ENCODE measurements around the gene PADI3.

PADI3 gene

GRCh38 chr1:17207966-17208418 lies 40.9 kb upstream of the PADI3 start:
- Histone ChIP-seq H3K27me3 (ENCODE audit: insufficient read depth, low read length) (no peaks in the 10 kb centered on the region), H3K4me3 (ENCODE audit: low read depth, low read length) (no peak overlapping the region), H3K27ac (ENCODE audit: low read depth, low read length) (no peak overlapping the region), H3K4me1 (ENCODE audit: control insufficient read depth, insufficient read depth, low read length, unreplicated experiment) (peaks cover 23% of the 10 kb centered on the region), H2AFZ (ENCODE audit: low read length, unreplicated experiment) (no peak overlapping the region), H3K79me2 (ENCODE audit: control insufficient read depth, insufficient read depth, low read length, unreplicated experiment) (no peaks in the 10 kb centered on the region), H3K36me3 (ENCODE audit: insufficient read depth, low read length) (no peaks in the 10 kb centered on the region)

GRCh38 chr1:17208546-17208945 lies 40.4 kb upstream of the PADI3 start:
- Histone ChIP-seq H3K4me1 (ENCODE audit: control insufficient read depth, insufficient read depth, low read length, unreplicated experiment) (peaks cover 27% of the 10 kb centered on the region), H3K79me2 (ENCODE audit: control insufficient read depth, insufficient read depth, low read length, unreplicated experiment) (no peaks in the 10 kb centered on the region), H3K27ac (ENCODE audit: low read depth, low read length) (no peak overlapping the region), H3K27me3 (ENCODE audit: insufficient read depth, low read length) (no peaks in the 10 kb centered on the region), H2AFZ (ENCODE audit: low read length, unreplicated experiment) (no peak overlapping the region), H3K4me3 (ENCODE audit: low read depth, low read length) (no peak overlapping the region), H3K36me3 (ENCODE audit: insufficient read depth, low read length) (no peaks in the 10 kb centered on the region)

GRCh38 chr1:17209430-17209829 lies 39.5 kb upstream of the PADI3 start:
- no peak overlapping the region for H3K4me3 ChIP-seq (ENCODE audit: low read depth, low read length)
- no peaks in the 10 kb centered on the region for H3K79me2 ChIP-seq (ENCODE audit: control insufficient read depth, insufficient read depth, low read length, unreplicated experiment)
- no peaks in the 10 kb centered on the region for H3K27me3 ChIP-seq (ENCODE audit: insufficient read depth, low read length)
- H3K4me1 ChIP-seq (ENCODE audit: control insufficient read depth, insufficient read depth, low read length, unreplicated experiment): peaks cover 27% of the 10 kb centered on the region
- H3K27ac ChIP-seq (ENCODE audit: low read depth, low read length): no peak overlapping the region
- no peak overlapping the region for H2AFZ ChIP-seq (ENCODE audit: low read length, unreplicated experiment)
- no peaks in the 10 kb centered on the region for H3K36me3 ChIP-seq (ENCODE audit: insufficient read depth, low read length)

GRCh38 chr1:17210176-17210575 lies 38.7 kb upstream of the PADI3 start:
- Histone ChIP-seq H3K27me3 (ENCODE audit: insufficient read depth, low read length) (no peaks in the 10 kb centered on the region), H3K27ac (ENCODE audit: low read depth, low read length) (no peak overlapping the region), H3K4me1 (ENCODE audit: control insufficient read depth, insufficient read depth, low read length, unreplicated experiment) (peaks cover 29% of the 10 kb centered on the region)

GRCh38 chr1:17211377-17211776 lies 37.5 kb upstream of the PADI3 start:
- H3K27me3 ChIP-seq (ENCODE audit: insufficient read depth, low read length): no peaks in the 10 kb centered on the region
- no peaks in the 10 kb centered on the region for H3K79me2 ChIP-seq (ENCODE audit: control insufficient read depth, insufficient read depth, low read length, unreplicated experiment)
- peaks cover 31% of the 10 kb centered on the region for H3K4me1 ChIP-seq (ENCODE audit: control insufficient read depth, insufficient read depth, low read length, unreplicated experiment)
- no peak overlapping the region for H2AFZ ChIP-seq (ENCODE audit: low read length, unreplicated experiment)
- no peaks in the 10 kb centered on the region for H3K36me3 ChIP-seq (ENCODE audit: insufficient read depth, low read length)
- H3K27ac ChIP-seq (ENCODE audit: low read depth, low read length): no peak overlapping the region
- H3K4me3 ChIP-seq (ENCODE audit: low read depth, low read length): no peak overlapping the region

More at GRCh38 chr1:17210176-17210575, 38.7 kb upstream of the PADI3 start:
- H3K79me2 ChIP-seq (ENCODE audit: control insufficient read depth, insufficient read depth, low read length, unreplicated experiment): no peaks in the 10 kb centered on the region
- H3K36me3 ChIP-seq (ENCODE audit: insufficient read depth, low read length): no peaks in the 10 kb centered on the region
- H3K4me3 ChIP-seq (ENCODE audit: low read depth, low read length): no peak overlapping the region
- no peak overlapping the region for H2AFZ ChIP-seq (ENCODE audit: low read length, unreplicated experiment)

GRCh38 chr1:17212009-17212408 lies 36.9 kb upstream of the PADI3 start:
- no peak overlapping the region for H2AFZ ChIP-seq (ENCODE audit: low read length, unreplicated experiment)
- peaks cover 29% of the 10 kb centered on the region for H3K4me1 ChIP-seq (ENCODE audit: control insufficient read depth, insufficient read depth, low read length, unreplicated experiment)
- no peaks in the 10 kb centered on the region for H3K79me2 ChIP-seq (ENCODE audit: control insufficient read depth, insufficient read depth, low read length, unreplicated experiment)
- no peak overlapping the region for H3K4me3 ChIP-seq (ENCODE audit: low read depth, low read length)
- H3K27me3 ChIP-seq (ENCODE audit: insufficient read depth, low read length): no peaks in the 10 kb centered on the region
- no peak overlapping the region for H3K27ac ChIP-seq (ENCODE audit: low read depth, low read length)
- H3K36me3 ChIP-seq (ENCODE audit: insufficient read depth, low read length): no peaks in the 10 kb centered on the region

- Histone ChIP-seq H3K27me3 (ENCODE audit: insufficient read depth, low read length) (no peaks in the 10 kb centered on the region), H2AFZ (ENCODE audit: low read length, unreplicated experiment) (no peak overlapping the region), H3K4me1 (ENCODE audit: control insufficient read depth, insufficient read depth, low read length, unreplicated experiment) (peaks cover 24% of the 10 kb centered on the region), H3K27ac (ENCODE audit: low read depth, low read length) (no peak overlapping the region), H3K4me3 (ENCODE audit: low read depth, low read length) (no peak overlapping the region), H3K79me2 (ENCODE audit: control insufficient read depth, insufficient read depth, low read length, unreplicated experiment) (no peaks in the 10 kb centered on the region), H3K36me3 (ENCODE audit: insufficient read depth, low read length) (no peaks in the 10 kb centered on the region)
Measured at GRCh38 chr1:17212487-17213121, 36.3 kb upstream of the PADI3 start.

GRCh38 chr1:17213148-17213781 lies 35.6 kb upstream of the PADI3 start:
- Histone ChIP-seq H3K4me3 (ENCODE audit: low read depth, low read length) (no peak overlapping the region), H3K79me2 (ENCODE audit: control insufficient read depth, insufficient read depth, low read length, unreplicated experiment) (no peaks in the 10 kb centered on the region), H3K27ac (ENCODE audit: low read depth, low read length) (no peak overlapping the region), H2AFZ (ENCODE audit: low read length, unreplicated experiment) (no peak overlapping the region), H3K27me3 (ENCODE audit: insufficient read depth, low read length) (no peaks in the 10 kb centered on the region), H3K36me3 (ENCODE audit: insufficient read depth, low read length) (no peaks in the 10 kb centered on the region), H3K4me1 (ENCODE audit: control insufficient read depth, insufficient read depth, low read length, unreplicated experiment) (peaks cover 17% of the 10 kb centered on the region)

- Histone ChIP-seq H3K27me3 (ENCODE audit: insufficient read depth, low read length) (no peaks in the 10 kb centered on the region), H3K4me3 (ENCODE audit: low read depth, low read length) (no peak overlapping the region), H3K4me1 (ENCODE audit: control insufficient read depth, insufficient read depth, low read length, unreplicated experiment) (peaks cover 16% of the 10 kb centered on the region), H3K27ac (ENCODE audit: low read depth, low read length) (no peak overlapping the region), H3K36me3 (ENCODE audit: insufficient read depth, low read length) (no peaks in the 10 kb centered on the region), H3K79me2 (ENCODE audit: control insufficient read depth, insufficient read depth, low read length, unreplicated experiment) (no peaks in the 10 kb centered on the region), H2AFZ (ENCODE audit: low read length, unreplicated experiment) (no peak overlapping the region)
Measured at GRCh38 chr1:17213782-17214148, 35.1 kb upstream of the PADI3 start.

GRCh38 chr1:17214876-17215544 lies 33.9 kb upstream of the PADI3 start:
- H3K4me3 ChIP-seq (ENCODE audit: low read depth, low read length): no peak overlapping the region
- peaks cover 16% of the 10 kb centered on the region for H3K4me1 ChIP-seq (ENCODE audit: control insufficient read depth, insufficient read depth, low read length, unreplicated experiment)
- no peak overlapping the region for H2AFZ ChIP-seq (ENCODE audit: low read length, unreplicated experiment)
- no peak overlapping the region for H3K27ac ChIP-seq (ENCODE audit: low read depth, low read length)
- no peaks in the 10 kb centered on the region for H3K79me2 ChIP-seq (ENCODE audit: control insufficient read depth, insufficient read depth, low read length, unreplicated experiment)
- H3K36me3 ChIP-seq (ENCODE audit: insufficient read depth, low read length): no peaks in the 10 kb centered on the region
- H3K27me3 ChIP-seq (ENCODE audit: insufficient read depth, low read length): no peaks in the 10 kb centered on the region

- H2AFZ ChIP-seq (ENCODE audit: low read length, unreplicated experiment): no peak overlapping the region
- no peaks in the 10 kb centered on the region for H3K36me3 ChIP-seq (ENCODE audit: insufficient read depth, low read length)
- no peaks in the 10 kb centered on the region for H3K27me3 ChIP-seq (ENCODE audit: insufficient read depth, low read length)
Measured at GRCh38 chr1:17215545-17215890, 33.4 kb upstream of the PADI3 start.

More at GRCh38 chr1:17215545-17215890, 33.4 kb upstream of the PADI3 start:
- no peak overlapping the region for H3K4me3 ChIP-seq (ENCODE audit: low read depth, low read length)
- H3K27ac ChIP-seq (ENCODE audit: low read depth, low read length): no peak overlapping the region
- peaks cover 16% of the 10 kb centered on the region for H3K4me1 ChIP-seq (ENCODE audit: control insufficient read depth, insufficient read depth, low read length, unreplicated experiment)
- H3K79me2 ChIP-seq (ENCODE audit: control insufficient read depth, insufficient read depth, low read length, unreplicated experiment): no peaks in the 10 kb centered on the region

Data from ACC112 (cell line).